Panc1 (cell line): ENCODE data around the gene MAML3.

Experiments
- CTCF ChIP-seq: fragments of 450-650 bp; IDR thresholded peaks from 2 replicates; pipeline ENCODE4 v1.5.1; 2017; ENCODE audit warnings: mild to moderate bottlenecking
- REST ChIP-seq, 2 experiments: IDR thresholded peaks; 2 replicates each; pipeline ENCODE4 v1.6.1; 2011 to 2012; ENCODE audit warnings: low read depth in 2 of 2, control low read depth in 1 of 2, low read length in 1 of 2, mild to moderate bottlenecking in 1 of 2, moderate library complexity in 1 of 2; ENCODE audit not compliant: insufficient read depth in 1 of 2
- SIN3A ChIP-seq: IDR thresholded peaks from 2 replicates; pipeline ENCODE4 v1.6.1; 2012; ENCODE audit warnings: low read depth, mild to moderate bottlenecking, low read length, moderate library complexity, borderline replicate concordance; ENCODE audit not compliant: insufficient read depth

- no peak for TF ChIP-seq REST (IDR thresholded peaks at IDR 0.05; ENCODE audit: insufficient read depth in 1 of 2, low read depth in 2 of 2, low read length in 1 of 2)
- no peak for TF ChIP-seq CTCF
- no peak for TF ChIP-seq SIN3A
Observed at GRCh38 chr4:139669890-139670289, 484.1 kb downstream of the MAML3 start.
